B cell (primary cell): ENCODE data around the gene CLN5. TPM values are rescaled to one million over a fixed set of nuclear protein-coding genes. Genes with fewer than 3 reads are reported as not detected.

Experiments used
- ATAC-seq: fragments of 200-7000 bp; cut with Tn5 transposase; one replicate; pipeline ENCODE4 v1.10.0; 2021; ENCODE audit warnings: low read depth, mild to moderate bottlenecking, moderate number of reproducible peaks, moderate library complexity
- CTCF ChIA-PET: fragments of 350-600 bp; sonication (Branson Sonifier 250); formaldehyde crosslinking; loops from one replicate; lab custom pipeline; 2021; ENCODE audit warnings: antibody characterized with exemption, inconsistent platforms; lab: Charles Lee
- POLR2A ChIA-PET: fragments of 350-600 bp; sonication (Branson Sonifier 250); formaldehyde crosslinking; loops from one replicate; lab custom pipeline; 2021; ENCODE audit warnings: antibody characterized with exemption; lab: Charles Lee
- DNase-seq: peaks from one replicate; pipeline ENCODE4 v3.0.0; 2013
- H2AFZ ChIP-seq: 2 replicates; pipeline ENCODE4 v1.6.1; 2012; ENCODE audit warnings: mild to moderate bottlenecking, low read depth, low read length; ENCODE audit not compliant: insufficient read depth, poor library complexity, severe bottlenecking
- H3K27ac ChIP-seq, 2 donors: 1 replicate in 1 of 2; 2 replicates in 1 of 2; pipeline ENCODE4 v1.5.1; 2012 to 2013; ENCODE audit warnings: low read length in 2 of 2, mild to moderate bottlenecking in 2 of 2, moderate library complexity in 1 of 2
- H3K27me3 ChIP-seq, 4 experiments: fragments of 200-600 bp in 1 of 4; sonication (generic) in 1 of 4; replicated peaks in 1 of 4; 1 replicate in 2 of 4; 2 replicates in 2 of 4; pipeline versions ENCODE4 v1.6.1 to v1.7.0; 2013 to 2016; ENCODE audit warnings: low read length in 3 of 4, mild to moderate bottlenecking in 2 of 4, mixed read lengths in 1 of 4, moderate library complexity in 1 of 4; ENCODE audit not compliant: insufficient read depth in 4 of 4, control insufficient read depth in 3 of 4; ENCODE audit errors: control extremely low read depth in 1 of 4
- H3K36me3 ChIP-seq, 2 experiments: replicated peaks in 1 of 2; 1 replicate in 1 of 2; 2 replicates in 1 of 2; pipeline versions ENCODE4 v1.6.1 to v1.7.1; 2013; ENCODE audit warnings: low read length in 1 of 2; ENCODE audit not compliant: insufficient read depth in 2 of 2, control insufficient read depth in 1 of 2; ENCODE audit errors: control extremely low read depth in 1 of 2, extremely low read depth in 1 of 2
- H3K4me1 ChIP-seq, 2 donors: fragments of 200-600 bp in 1 of 2; sonication (generic) in 1 of 2; 1 replicate in 1 of 2; 2 replicates in 1 of 2; pipeline versions ENCODE4 v1.5.1 to v1.6.1; 2013 to 2017; ENCODE audit warnings: low read length in 2 of 2; ENCODE audit not compliant: control insufficient read depth in 2 of 2, insufficient read depth in 2 of 2
- H3K4me2 ChIP-seq: replicated peaks from 2 replicates; pipeline ENCODE3; 2012; ENCODE audit warnings: mild to moderate bottlenecking, low read depth, low read length; ENCODE audit not compliant: poor library complexity, severe bottlenecking
- H3K4me3 ChIP-seq, 5 experiments: fragments of 200-600 bp in 1 of 5; sonication (generic) in 1 of 5; 1 replicate in 3 of 5; 2 replicates in 2 of 5; pipeline versions ENCODE4 v1.5.1 to v1.7.0; 2011 to 2016; ENCODE audit warnings: low read length in 4 of 5, mild to moderate bottlenecking in 4 of 5, low read depth in 2 of 5, control low read depth in 1 of 5, moderate library complexity in 1 of 5; ENCODE audit not compliant: insufficient read depth in 1 of 5; ENCODE audit errors: control extremely low read depth in 1 of 5, extremely low read depth in 1 of 5
- H3K79me2 ChIP-seq: fragments of 200-600 bp; sonication (generic); one replicate; pipeline ENCODE4 v1.6.0; 2016; ENCODE audit warnings: low read length; ENCODE audit not compliant: control insufficient read depth, insufficient read depth
- H3K9ac ChIP-seq: fragments of 200-600 bp; sonication (generic); 2 replicates; pipeline ENCODE4 v1.6.1; 2017; ENCODE audit warnings: mild to moderate bottlenecking, low read length, moderate library complexity
- H3K9me3 ChIP-seq, 3 donors: one replicate each; pipeline versions ENCODE4 v1.6.1 to v1.7.1; 2013; ENCODE audit warnings: low read length in 2 of 3; ENCODE audit not compliant: control insufficient read depth in 2 of 3, insufficient read depth in 1 of 3; ENCODE audit errors: control extremely low read depth in 1 of 3
- H4K20me1 ChIP-seq: 2 replicates; pipeline ENCODE4 v1.6.0; 2012; ENCODE audit warnings: mild to moderate bottlenecking, low read length; ENCODE audit not compliant: insufficient read depth, control insufficient read depth, poor library complexity, severe bottlenecking
- H3K27ac Mint-ChIP-seq: one replicate; pipeline ENCODE4 v1.8.0; 2021; ENCODE audit warnings: mixed read lengths
- H3K27me3 Mint-ChIP-seq: one replicate; pipeline ENCODE4 v1.8.0; 2021; ENCODE audit warnings: mixed read lengths
- H3K4me1 Mint-ChIP-seq: one replicate; pipeline ENCODE4 v1.8.0; 2021; ENCODE audit warnings: mixed read lengths
- H3K4me3 Mint-ChIP-seq: one replicate; pipeline ENCODE4 v1.8.0; 2021; ENCODE audit warnings: mixed read lengths
- H3K9me3 Mint-ChIP-seq: one replicate; pipeline ENCODE4 v1.8.0; 2022; ENCODE audit warnings: mixed read lengths; ENCODE audit not compliant: insufficient read depth
- EZH2 ChIP-seq: IDR thresholded peaks from 2 replicates; pipeline ENCODE4 v1.6.1; 2012; ENCODE audit warnings: borderline replicate concordance, low read depth, mild to moderate bottlenecking, moderate library complexity, low read length; ENCODE audit not compliant: insufficient read depth, poor library complexity, severe bottlenecking
- WGBS: methylation state at CpG from one replicate; pipeline ENCODE4 v1.1.5; 2013; ENCODE audit warnings: missing lambda C conversion rate; ENCODE audit not compliant: insufficient coverage; 5-methylcytosine and 5-hydroxymethylcytosine counted together
- intact Hi-C: fragments of 100-400 bp; cut with micrococcal nuclease; formaldehyde crosslinking; loops from one replicate; pipeline ENCODE4 v1.10.0; 2022
- polyA plus RNA-seq: library from polyadenylated mRNA; depleted of rRNA; stranded (reverse); fragments of >200 nt; gene quantifications from 2 replicates; pipeline ENCODE4 v1.2.3, GENCODE V29; 2012
- total RNA-seq, 2 donors: library from RNA; stranded (reverse); fragments of 120-200 nt in 1 of 2; gene quantifications; 1 replicate in 1 of 2; 2 replicates in 1 of 2; pipeline versions ENCODE4 v1.2.3 to v1.2.4, GENCODE V29; 2013 to 2022
- TF ChIP-seq, protein P1 (sequence below): fragments of 200-600 bp; IDR thresholded peaks from one replicate; pipeline ENCODE4 v1.8.0; 2022; ENCODE audit warnings: antibody characterized with exemption, mild to moderate bottlenecking

Gene CLN5
- total and polyA plus RNA-seq, 2 donors (not counting 1 experiment from before 2014, with no cell fraction given) = 11.9 to 36.9 TPM

DNA sequence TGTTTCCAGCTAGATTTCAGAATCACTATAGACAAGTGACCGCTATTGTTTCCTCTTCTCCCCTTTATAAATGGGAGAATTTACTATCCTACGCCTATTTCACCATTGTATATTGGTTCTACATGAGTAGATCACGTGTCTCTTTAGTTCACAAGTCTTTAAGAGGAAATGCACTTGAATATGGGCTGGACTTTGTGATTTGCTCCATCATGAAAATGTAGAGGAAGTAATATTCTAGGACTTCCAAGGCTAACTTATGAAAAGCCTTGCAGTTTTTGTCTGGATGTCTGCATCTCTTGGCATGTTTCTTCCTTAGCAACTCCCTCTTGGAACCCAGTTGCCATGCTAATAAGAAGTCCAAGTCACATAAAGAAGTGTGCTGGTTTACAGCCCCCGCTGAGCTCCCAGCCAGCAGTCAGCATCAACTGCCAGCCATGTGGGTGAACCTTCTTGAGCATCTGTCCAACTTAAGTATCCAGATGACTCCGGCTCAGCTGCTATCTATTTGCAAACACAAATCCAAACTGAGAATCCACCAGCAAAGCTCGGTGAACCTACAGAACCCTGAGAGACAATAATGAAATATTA lies 39.9 kb downstream of the CLN5 start:
- POLR2A ChIA-PET = no interaction called here
- no peak overlapping the region for H3K27ac Mint-ChIP-seq

GRCh38 chr13:77033717-77034302 lies 41.9 kb downstream of the CLN5 start:
- no peak for TF ChIP-seq EZH2
- TF ChIP-seq, protein P1, sequence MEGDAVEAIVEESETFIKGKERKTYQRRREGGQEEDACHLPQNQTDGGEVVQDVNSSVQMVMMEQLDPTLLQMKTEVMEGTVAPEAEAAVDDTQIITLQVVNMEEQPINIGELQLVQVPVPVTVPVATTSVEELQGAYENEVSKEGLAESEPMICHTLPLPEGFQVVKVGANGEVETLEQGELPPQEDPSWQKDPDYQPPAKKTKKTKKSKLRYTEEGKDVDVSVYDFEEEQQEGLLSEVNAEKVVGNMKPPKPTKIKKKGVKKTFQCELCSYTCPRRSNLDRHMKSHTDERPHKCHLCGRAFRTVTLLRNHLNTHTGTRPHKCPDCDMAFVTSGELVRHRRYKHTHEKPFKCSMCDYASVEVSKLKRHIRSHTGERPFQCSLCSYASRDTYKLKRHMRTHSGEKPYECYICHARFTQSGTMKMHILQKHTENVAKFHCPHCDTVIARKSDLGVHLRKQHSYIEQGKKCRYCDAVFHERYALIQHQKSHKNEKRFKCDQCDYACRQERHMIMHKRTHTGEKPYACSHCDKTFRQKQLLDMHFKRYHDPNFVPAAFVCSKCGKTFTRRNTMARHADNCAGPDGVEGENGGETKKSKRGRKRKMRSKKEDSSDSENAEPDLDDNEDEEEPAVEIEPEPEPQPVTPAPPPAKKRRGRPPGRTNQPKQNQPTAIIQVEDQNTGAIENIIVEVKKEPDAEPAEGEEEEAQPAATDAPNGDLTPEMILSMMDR = no peak
- no peaks in the 10 kb centered on the region for H3K4me1 Mint-ChIP-seq
- H3K36me3 ChIP-seq = no peaks in the 10 kb centered on the region
- peaks cover 2% of the 10 kb centered on the region for H3K9me3 Mint-ChIP-seq
- intact Hi-C loops = no loop called here
- H3K27ac Mint-ChIP-seq = no peak overlapping the region
- ChIA-PET POLR2A (no interaction called here), CTCF (no interaction called here)
- 100% methylated on average over 1 of the region's 4 CpGs for WGBS
- no peak overlapping the region for H3K9ac ChIP-seq
- H3K79me2 ChIP-seq = no peaks in the 10 kb centered on the region
- no peaks in the 10 kb centered on the region for H3K4me1 ChIP-seq
- no peak overlapping the region for H2AFZ ChIP-seq
- ATAC-seq = no peak
- H3K4me3 ChIP-seq = no peak overlapping the region
- no peak overlapping the region for H3K27ac ChIP-seq
- H3K27me3 Mint-ChIP-seq = no peaks in the 10 kb centered on the region
- no peak for DNase-seq
- H3K4me2 ChIP-seq = no peak overlapping the region
- no peak overlapping the region for H3K4me3 Mint-ChIP-seq
- H3K9me3 ChIP-seq = peaks cover 0 to 1% (median 0%) of the 10 kb centered on the region in 3 donors
- no peaks in the 10 kb centered on the region for H3K27me3 ChIP-seq
- no peaks in the 10 kb centered on the region for H4K20me1 ChIP-seq

More for the DNA sequence above, 39.9 kb downstream of the CLN5 start:
- no peak overlapping the region for H3K9ac ChIP-seq
- no peak overlapping the region for H3K27ac ChIP-seq
- no peak overlapping the region for H3K4me2 ChIP-seq
- TF ChIP-seq, protein P1 = no peak
- no peak for TF ChIP-seq EZH2
- H3K4me1 Mint-ChIP-seq = peaks cover 12% of the 10 kb centered on the region
- no peaks in the 10 kb centered on the region for H3K9me3 ChIP-seq
- no peaks in the 10 kb centered on the region for H4K20me1 ChIP-seq
- ATAC-seq (no peak), DNase-seq (no peak)
- no peaks in the 10 kb centered on the region for H3K36me3 ChIP-seq
- no peak overlapping the region for H2AFZ ChIP-seq
- H3K4me3 Mint-ChIP-seq = no peak overlapping the region
- H3K79me2 ChIP-seq = peaks cover 10% of the 10 kb centered on the region
- no peaks in the 10 kb centered on the region for H3K27me3 Mint-ChIP-seq
- CTCF ChIA-PET = interaction anchor here (0.5 to 0.6 kb wide), 2 partner anchors 42 to 562 kb away, joined by 3 to 5 read pairs; no protein-coding TSS in a partner anchor
- WGBS = 100% methylated on average over 2 of the region's 6 CpGs
- H3K27me3 ChIP-seq = no peaks in the 10 kb centered on the region
- no peak overlapping the region for H3K4me3 ChIP-seq
- H3K9me3 Mint-ChIP-seq = peaks cover 2% of the 10 kb centered on the region
- H3K4me1 ChIP-seq = peaks cover 0 to 6% of the 10 kb centered on the region in 2 donors
- intact Hi-C loops = no loop called here
